ENCODE data around the gene RPL28.
"Not testable (repeated sequence)": the region's sequence is repeated elsewhere in the genome, so short reads cannot be mapped to it uniquely, and the experiment has no call there.

Gene RPL28

GRCh38 chr19:55421281-55421680 lies 35.5 kb downstream of the RPL28 start:
- DNase-seq (ENCODE audit: low read depth in 3 of 3, low spot score in 1 of 3): not testable (repeated sequence)

GRCh38 chr19:55423225-55424005 lies 37.7 kb downstream of the RPL28 start:
- DNase-seq (ENCODE audit: low read depth in 3 of 3, low spot score in 1 of 3): no peak

DNA sequence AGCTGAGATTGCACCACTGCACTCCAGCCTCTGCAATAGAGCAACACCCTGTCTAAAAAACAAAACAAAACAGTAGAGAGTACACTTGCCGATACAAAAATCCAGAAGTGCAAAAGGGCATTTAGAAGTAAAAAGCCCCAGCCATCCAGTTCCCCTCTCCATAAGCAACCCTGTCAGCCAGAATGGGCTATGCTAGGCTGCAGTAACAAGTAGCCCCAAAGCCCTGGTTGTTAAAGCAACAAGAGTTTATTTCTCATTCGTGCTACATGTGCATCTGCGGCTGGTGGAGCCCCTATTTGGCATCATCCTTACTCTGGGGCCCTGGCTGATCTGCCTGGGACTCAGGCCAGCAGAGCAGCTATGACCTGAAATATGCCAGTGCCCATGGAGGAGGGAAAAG lies 38.8 kb downstream of the RPL28 start:
- DNase-seq (ENCODE audit: low read depth in 3 of 3, low spot score in 1 of 3): no peak

DNA sequence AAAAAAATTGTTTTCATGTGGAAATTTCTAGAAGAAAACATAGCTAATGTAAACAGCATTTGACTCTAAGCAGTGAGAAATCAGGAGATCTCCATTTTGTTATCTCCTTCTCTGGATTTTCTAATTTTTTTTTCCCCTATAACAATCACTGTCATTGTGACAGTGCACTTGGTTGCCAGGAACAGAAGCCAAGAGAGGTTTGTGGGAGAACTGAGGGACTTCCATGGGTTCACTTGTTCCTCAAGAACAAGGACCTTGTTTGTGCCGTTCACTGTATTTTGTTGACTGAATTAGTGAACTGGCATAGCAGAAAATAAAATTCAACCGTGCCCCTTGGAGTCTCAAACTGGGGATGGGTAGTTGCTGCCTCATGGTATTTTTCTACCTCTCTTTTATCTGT lies 40.3 kb downstream of the RPL28 start:
- DNase-seq (ENCODE audit: low read depth in 3 of 3, low spot score in 1 of 3): no peak

DNA sequence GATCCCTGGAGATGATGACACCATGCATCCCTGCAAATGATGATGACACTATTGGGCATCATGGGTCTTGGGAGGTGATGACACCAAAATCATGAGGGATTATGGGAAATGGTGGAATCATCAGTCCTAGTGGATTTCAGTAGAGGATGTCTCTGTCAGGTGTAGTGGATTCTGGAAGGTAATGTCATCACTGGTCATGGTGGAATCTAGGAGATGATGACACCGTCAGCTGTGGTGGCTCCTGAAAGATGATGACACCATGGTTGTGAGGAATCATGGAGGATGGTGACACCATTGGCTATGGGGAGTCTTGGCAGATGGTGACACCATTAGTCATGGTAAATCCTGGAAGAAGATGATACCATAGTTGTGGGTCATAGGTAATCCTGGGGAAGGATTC lies 45.5 kb downstream of the RPL28 start:
- no peak for DNase-seq (ENCODE audit: low read depth in 3 of 3, low spot score in 1 of 3)

DNA sequence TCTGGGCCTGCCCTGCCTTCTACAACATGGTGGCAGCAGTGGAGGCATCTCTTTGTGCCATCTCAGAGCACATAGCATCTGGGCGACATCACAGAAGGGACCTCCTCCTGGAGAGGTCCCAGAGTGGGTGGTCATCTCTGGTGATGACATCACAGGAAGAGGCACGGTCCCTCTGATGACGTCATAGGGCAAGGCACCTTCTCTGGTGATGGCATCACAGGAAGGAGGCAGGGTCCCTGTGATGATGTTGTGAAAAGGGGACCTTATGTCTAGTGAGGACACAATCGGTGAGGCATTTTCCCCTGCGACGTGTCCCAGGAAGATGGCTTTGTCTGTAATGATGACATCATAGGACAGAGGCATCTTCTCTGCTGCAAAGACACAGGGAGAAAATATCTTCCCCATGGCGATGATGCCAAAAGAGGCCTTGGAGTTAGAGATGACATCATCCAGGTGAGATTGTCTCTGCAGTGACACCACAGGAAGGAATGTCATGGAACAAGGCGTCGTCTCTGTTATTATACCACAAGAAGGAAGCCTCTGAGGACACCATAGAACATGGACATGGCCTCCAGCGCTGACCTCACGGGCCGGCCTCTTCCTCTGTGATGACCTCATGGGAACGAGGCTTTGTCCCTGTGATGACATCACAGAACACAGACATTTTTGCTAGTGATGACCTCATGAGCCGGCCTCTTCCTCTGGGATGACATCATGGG lies 46.7 kb downstream of the RPL28 start:
- no peak for DNase-seq (ENCODE audit: low read depth in 3 of 3, low spot score in 1 of 3)

DNA sequence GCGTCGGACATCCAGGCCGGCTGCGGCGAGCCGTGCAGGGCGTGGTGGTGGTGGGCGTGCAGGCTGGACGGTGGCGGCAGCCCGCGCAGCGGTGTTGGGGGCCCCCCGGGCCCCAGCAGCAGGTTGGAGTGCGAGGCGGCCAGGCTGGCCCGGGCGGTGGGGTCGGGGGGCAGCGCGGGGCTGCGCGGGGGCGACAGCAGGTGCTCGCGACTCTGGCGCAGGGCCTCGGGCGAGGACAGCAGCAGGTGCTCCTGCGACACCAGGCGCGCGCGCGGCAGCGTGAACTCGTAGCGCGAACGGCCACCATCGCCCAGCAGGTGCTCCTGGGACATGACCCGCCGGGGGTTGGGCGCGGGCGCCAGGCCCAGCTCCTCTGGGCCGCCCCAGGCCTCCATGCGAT lies 47.6 kb downstream of the RPL28 start:
- no peak for DNase-seq (ENCODE audit: low read depth in 3 of 3, low spot score in 1 of 3)

- DNase-seq (ENCODE audit: low read depth in 3 of 3, low spot score in 1 of 3): no peak
Observed at GRCh38 chr19:55434356-55434919, 48.7 kb downstream of the RPL28 start.

DNA sequence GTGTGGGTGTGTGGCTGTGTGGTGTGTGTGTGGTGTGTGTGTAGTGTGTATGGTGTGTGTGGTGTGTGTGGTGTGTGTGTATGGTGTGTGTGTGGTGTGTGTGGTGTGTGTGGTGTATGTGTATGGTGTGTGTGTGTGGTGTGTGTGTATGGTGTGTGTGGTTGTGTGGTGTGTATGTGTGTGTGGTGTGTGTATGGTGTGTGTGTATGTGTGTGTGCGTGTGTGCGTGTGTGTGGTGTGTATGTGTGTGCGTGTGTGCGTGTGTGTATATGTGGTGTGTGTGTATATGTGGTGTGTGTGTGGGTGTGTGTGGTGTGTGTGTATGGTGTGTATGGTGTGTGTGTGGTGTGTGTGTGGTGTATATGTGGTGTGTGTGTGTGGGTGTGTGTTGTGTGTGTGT lies 49.3 kb downstream of the RPL28 start:
- no peak for DNase-seq (ENCODE audit: low read depth in 3 of 3, low spot score in 1 of 3)

GRCh38 chr19:55436847-55437246 lies 51.1 kb downstream of the RPL28 start:
- DNase-seq (ENCODE audit: low read depth in 3 of 3, low spot score in 1 of 3): no peak

DNA sequence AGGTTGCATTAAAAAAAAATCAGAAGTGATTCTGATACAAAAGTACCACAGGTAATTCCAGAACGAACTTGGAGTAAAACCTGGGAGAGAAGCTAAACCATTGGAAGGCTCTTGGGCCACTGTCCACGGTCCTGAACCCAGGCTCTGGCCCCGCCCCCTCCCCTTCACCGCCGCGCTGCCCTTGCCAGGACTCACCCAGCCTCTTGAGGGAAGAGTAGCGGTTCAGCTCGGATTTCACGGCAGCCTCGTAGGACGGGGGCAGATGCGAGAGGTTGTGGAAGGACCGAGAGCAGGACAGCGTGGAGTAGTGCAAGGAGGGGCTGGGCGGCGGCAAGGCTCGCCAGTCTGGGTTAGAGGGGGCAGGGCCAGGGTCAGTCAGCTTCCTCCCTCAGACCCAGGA lies 51.7 kb downstream of the RPL28 start:
- no peak for DNase-seq (ENCODE audit: low read depth in 3 of 3, low spot score in 1 of 3)

DNA sequence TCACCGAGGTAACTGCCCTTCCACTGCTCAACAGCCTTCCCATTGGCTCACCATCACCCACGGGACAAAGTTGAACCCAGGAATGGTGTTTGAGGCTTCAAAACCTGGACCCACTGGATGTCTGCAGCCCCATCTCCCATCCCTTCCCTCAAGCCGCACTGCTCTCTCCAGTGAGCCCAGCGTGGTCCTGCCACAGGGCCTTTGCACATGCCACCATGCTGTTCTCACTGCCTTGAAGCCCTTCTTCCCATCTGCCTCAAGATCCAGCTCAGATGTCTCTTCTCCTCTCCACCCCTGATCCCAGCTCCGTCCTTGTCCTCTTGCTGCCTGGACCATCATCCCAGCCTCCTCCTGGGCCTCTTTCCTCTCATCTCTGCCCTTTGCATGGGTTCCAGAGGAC lies 53.3 kb downstream of the RPL28 start:
- no peak for DNase-seq (ENCODE audit: low read depth in 3 of 3, low spot score in 1 of 3)

GRCh38 chr19:55440411-55441105 lies 54.8 kb downstream of the RPL28 start:
- no peak for DNase-seq (ENCODE audit: low read depth in 3 of 3, low spot score in 1 of 3)

DNA sequence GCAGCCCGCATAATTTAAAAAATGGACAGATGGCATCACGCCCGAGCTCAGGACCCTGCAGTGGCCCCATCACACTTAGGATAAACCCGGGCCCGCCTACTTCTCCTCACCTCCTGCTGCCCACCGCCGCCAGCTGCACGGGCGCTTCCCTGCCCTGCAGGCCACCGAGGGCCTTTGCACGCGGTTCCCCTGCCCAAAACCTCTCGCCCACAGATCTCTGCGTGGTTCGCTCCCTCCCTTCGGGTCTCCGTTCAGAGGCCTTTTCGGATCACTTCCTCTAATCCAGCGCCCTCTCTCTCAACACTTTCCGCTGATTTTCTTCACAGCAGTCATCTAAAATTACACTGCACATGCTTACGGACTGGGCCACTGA lies 55.6 kb downstream of the RPL28 start:
- no peak for DNase-seq (ENCODE audit: low read depth in 3 of 3, low spot score in 1 of 3)

DNA sequence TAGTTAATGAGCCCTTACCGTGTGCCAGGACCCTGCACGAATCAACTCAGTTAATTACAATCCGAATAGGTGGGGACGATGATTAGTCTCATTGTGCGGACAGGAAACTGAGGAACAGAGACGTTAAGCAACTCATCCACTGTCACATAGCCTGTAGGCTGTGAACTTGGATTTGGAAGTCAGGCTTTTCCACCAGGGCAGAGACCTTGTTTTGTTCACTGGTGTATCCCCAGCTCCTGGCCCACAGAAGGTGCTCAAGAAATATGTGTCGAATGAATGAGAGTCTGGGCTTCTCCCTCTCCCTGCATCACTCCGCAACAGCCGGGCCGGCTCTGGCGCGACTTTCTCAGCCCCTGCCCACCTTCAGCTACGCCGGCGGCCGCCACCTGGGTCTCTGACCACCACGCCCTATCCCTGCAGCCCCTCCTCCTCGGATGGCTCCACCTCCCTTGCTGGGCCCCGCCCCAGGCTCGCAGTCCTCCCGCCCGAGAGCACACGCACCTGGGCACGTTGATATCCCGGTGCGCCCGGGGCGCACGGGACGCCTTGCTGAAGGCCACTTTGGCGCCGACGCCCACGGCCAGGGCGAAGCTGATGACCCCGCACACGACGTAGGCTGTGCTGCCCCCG lies 56.1 kb downstream of the RPL28 start:
- DNase-seq (ENCODE audit: low read depth in 3 of 3, low spot score in 1 of 3): no peak

DNA sequence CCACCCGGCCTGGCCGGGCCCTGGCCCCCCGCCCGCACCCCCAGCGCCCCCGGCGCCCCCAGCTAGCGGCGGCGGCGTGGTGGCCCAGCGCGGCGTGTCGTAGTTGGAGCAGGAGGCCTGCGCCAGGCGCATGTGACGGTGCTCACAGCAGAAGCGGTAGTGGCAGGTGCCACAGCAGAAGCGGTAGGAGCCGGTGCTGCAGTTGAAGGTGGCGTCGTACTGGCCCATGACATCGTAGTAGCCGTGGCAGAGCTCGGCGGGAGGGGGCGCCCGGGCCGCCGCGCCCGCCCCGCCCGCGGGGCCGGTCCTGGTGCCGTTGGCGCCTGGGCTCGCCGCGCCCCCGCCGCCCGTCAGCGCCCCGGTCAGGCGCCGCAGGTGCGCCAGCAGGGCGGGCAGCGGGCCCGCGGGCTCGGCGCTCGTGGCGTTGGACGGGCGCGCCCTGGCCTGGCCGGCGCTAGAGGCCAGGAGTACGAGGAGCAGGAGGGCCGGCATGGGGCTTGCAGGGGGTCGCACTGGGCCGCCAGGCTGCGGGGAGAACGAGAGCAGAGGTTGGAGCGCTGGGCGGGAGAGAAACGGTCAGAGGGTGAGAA lies 56.7 kb downstream of the RPL28 start:
- DNase-seq (ENCODE audit: low read depth in 3 of 3, low spot score in 1 of 3): no peak

DNA sequence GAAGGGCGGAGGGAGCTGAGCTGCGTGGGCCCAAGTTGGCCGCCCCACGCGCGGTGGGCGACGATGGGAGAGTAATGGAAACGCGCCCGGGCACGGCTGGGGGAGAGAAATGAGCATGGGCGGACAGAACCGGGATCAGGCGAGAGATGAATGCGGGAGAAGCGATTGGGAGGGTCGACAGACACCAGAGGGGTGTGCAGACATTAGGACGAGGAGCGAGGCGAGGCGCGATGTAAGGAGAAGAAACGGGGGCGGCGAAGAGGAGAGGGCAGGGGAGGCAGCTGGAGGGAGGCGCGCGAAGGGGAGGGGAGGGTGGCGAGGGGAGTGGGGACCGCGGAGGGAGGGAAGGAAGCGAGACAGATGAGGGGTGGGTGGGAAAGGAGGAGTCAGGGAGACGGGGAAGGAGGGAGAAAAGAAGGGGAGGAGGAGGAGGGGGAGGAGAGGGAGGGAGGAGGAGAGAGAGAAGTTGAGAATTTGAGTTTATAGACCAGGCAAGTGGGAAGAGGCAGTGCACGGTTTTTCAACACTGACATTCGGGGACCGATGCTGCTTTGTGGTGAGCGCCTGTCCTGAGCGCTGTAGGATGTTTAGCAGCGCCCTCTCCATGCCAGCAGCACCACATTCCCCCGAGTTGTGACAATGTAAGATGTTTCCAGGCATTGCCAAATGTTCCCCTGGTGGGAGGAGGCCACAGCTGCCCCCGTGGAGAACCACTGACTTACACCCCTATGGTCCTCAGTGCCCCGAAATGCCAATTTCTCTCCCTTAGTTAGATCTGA lies 57.5 kb downstream of the RPL28 start, which contains the start of gene SHISA7:
Gene SHISA7, minus strand, starts transcription at position 256 of the 779 bp plus-strand sequence. CDS start 437 bp downstream, outside the sequence.
- DNase-seq (ENCODE audit: low read depth in 3 of 3, low spot score in 1 of 3): no peak

GRCh38 chr19:55443824-55444480 lies 58.2 kb downstream of the RPL28 start:
- no peak for DNase-seq (ENCODE audit: low read depth in 3 of 3, low spot score in 1 of 3)

DNA sequence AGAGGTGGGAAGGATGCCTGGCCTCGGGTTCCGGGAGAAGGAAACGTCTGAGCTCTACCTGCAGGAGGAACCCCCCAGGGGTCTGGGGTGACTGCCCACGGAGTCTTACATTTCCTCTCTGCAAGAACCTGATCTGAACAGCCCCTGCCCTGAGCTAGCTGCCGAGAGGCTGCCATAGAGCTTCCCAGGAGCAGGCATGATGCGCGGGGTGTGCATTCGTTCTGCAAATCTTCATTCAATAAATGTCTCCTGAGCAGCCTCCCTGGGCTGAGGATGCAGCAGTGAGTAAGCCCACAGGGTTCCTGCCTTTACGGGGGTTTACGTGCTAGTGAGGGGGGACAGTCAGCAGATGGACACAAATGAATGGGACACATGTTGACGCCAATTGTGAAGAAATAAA lies 58.9 kb downstream of the RPL28 start:
- no peak for DNase-seq (ENCODE audit: low read depth in 3 of 3, low spot score in 1 of 3)

GRCh38 chr19:55446060-55446459 lies 60.3 kb downstream of the RPL28 start:
- DNase-seq (ENCODE audit: low read depth in 3 of 3, low spot score in 1 of 3): no peak
